GM19324 (cell line): ENCODE data around the gene PLSCR1.
"Not testable (repeated sequence)": the region's sequence is repeated elsewhere in the genome, so short reads cannot be mapped to it uniquely, and the experiment has no call there.

Experiments used
- ATAC-seq: cut with Tn5 transposase; IDR thresholded peaks from one replicate; pipeline ENCODE4 v1.9.1; 2021; ENCODE audit warnings: mild to moderate bottlenecking, moderate library complexity; ENCODE audit not compliant: unreplicated experiment, low FRiP score

The PLSCR1 gene

GRCh38 chr3:146550743-146551510 lies 6.5 kb upstream of the PLSCR1 start:
- ATAC-seq = peak; percentile 52

- no peak for ATAC-seq
Measured at GRCh38 chr3:146550070-146550615, 5.7 kb upstream of the PLSCR1 start.

- ATAC-seq = no peak
Measured at GRCh38 chr3:146547235-146547835, 2.9 kb upstream of the PLSCR1 start.

GRCh38 chr3:146546366-146546965 lies 2.1 kb upstream of the PLSCR1 start:
- ATAC-seq = no peak

GRCh38 chr3:146544929-146545528 lies 622 bp upstream of the PLSCR1 start:
- ATAC-seq = peak; percentile 20

- ATAC-seq = peak; percentile 12
Measured at GRCh38 chr3:146543461-146544001, 876 bp downstream of the PLSCR1 start.

GRCh38 chr3:146542978-146543377 lies 1.4 kb downstream of the PLSCR1 start:
- ATAC-seq = no peak

- ATAC-seq = no peak
Measured at GRCh38 chr3:146542179-146542578, 2.2 kb downstream of the PLSCR1 start.

GRCh38 chr3:146540978-146541377 lies 3.4 kb downstream of the PLSCR1 start:
- no peak for ATAC-seq

GRCh38 chr3:146540236-146540635 lies 4.2 kb downstream of the PLSCR1 start:
- no peak for ATAC-seq

- no peak for ATAC-seq
Measured at GRCh38 chr3:146539315-146539714, 5.1 kb downstream of the PLSCR1 start.

GRCh38 chr3:146537603-146538002 lies 6.8 kb downstream of the PLSCR1 start:
- no peak for ATAC-seq

- no peak for ATAC-seq
Measured at GRCh38 chr3:146536681-146537080, 7.7 kb downstream of the PLSCR1 start.

GRCh38 chr3:146532406-146532805 lies 12.0 kb downstream of the PLSCR1 start:
- ATAC-seq = no peak

- ATAC-seq = no peak
Measured at GRCh38 chr3:146530609-146531008, 13.8 kb downstream of the PLSCR1 start.

GRCh38 chr3:146529021-146529420 lies 15.4 kb downstream of the PLSCR1 start:
- ATAC-seq = no peak

GRCh38 chr3:146524961-146525360 lies 19.4 kb downstream of the PLSCR1 start:
- ATAC-seq = no peak

GRCh38 chr3:146523531-146523930 lies 20.9 kb downstream of the PLSCR1 start:
- ATAC-seq = no peak

GRCh38 chr3:146522174-146523158 lies 21.9 kb downstream of the PLSCR1 start:
- not testable (repeated sequence) for ATAC-seq

GRCh38 chr3:146521394-146521793 lies 23.0 kb downstream of the PLSCR1 start:
- no peak for ATAC-seq
